Suppressor macrophage treated with lipopolysaccharide for 4 hours (primary cell): ENCODE measurements around the gene HK2.

ENCODE experiments used
- DNase-seq: peaks from one replicate; pipeline ENCODE4 v3.0.0-alpha.2; 2020

HK2 gene

DNA sequence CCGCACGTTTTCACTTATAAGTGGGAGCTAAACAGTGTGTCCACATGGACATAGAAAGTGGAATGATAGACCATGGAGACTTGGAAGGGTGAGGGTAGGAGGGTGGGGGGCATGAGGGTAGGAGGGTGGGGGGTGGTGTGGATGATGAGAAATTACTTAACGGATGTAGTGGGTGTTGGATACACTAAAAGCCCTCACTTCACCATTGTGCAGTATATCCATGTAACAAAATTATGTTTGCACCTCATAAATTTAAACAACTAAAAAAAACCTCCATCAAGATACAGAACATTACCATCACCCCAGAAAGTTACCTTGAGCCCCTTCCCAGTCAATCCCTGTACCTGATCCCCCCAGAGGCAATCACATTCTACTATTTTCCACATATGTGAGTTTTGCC is 26.2 kb downstream of the HK2 start:
- DNase-seq = no peak

DNA sequence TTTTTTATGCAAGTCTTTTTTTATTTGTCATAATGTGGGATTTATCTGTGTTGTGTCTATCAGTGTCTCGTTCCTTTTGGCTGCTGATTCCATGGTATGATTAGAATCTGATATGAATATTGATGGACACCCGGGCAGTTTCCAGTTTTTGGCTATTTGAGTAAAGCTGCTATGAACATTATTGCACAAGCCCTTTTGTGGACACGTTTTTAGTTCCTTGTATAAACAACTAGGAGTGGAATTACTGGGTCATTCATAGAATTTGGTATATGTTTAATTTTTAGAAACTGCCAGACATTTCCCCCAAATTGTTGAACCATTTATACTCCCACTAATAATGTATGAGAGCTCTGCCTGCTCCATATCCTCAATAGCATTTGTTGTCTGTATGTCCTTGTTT is 26.6 kb downstream of the HK2 start:
- no peak for DNase-seq

DNA sequence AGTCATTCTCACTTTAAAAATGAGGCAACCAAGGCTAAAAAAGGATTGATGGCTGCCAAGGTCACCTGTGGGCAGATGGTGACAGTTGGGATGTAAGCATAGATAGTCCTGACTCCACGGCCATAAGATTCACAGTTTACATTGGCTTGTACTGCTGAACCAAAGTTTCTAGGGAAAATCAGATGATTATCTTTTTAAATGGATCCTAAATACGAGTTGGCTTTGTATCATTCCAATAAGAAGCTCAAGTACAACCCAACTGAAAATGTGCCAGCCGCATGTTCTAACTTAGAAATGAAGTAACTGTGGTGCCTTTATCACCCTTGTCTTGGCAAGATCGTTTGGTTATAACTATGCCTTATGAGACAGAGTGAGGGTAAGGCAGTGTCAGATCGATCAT is 27.6 kb downstream of the HK2 start:
- DNase-seq = no peak

DNA sequence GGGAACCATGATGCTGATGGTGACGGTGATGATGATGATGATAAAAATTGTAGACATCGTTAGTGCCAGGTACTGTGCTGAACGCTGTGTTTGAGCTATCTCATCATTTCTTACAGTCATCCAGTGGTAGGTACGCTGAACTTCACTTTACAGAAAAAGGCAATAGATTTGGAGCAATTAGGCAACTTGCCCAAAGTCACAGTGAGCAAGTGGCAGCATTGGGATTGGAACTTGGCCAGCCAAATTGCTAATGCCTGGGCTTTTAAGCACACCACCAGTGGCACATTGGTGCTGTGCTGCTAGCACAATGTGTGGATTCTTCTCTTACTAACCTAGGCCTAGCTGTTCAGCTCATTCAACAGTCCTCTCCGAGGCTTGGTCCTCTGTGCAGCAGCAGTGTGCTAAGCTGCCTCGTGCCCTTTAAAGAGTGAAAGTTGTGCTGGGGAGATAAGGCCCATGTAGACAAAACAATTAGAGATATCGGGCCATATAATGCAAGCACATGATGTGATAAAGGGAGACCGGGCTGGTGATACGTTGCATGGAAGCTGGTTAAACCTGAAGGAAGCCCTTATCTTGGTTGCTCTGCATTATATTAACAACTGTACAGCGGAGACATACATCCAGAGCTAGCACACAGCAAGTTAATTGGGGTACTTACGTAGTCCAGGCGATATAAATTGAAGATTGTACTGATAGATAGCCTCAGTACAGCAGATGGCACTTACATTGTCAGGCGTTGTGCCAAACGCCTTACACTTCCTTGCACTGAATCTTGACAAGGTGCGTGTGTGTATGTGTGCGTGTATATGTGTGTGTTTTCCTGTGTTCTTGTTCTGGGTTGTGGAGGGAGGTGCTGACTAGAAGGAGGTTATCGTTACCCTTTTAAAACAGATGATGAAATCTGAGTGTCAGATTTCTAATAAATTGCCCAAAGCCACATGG is 28.4 kb downstream of the HK2 start:
- DNase-seq = no peak

DNA sequence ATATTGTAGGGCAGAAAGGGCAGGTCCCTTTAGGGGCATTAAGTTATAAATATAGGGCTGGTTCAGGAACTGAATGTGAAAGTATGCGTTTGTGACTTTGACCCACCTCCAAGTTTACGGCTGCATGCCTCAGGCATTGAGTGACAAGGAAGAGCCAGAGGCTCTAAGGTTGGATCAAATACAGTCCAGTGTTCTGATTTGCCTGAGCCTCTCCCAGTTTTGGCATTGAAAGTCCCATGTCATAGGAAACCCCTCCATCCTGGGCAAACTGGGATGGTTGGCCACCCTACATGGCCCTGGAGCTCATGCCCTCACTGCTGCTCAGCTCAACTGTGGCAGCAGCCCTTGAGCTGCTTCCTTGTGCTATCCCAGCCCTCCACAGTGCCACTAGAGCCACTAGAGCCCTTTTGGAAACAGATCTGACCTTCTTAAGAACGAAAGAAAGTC is 29.9 kb downstream of the HK2 start:
- peak; percentile 41 for DNase-seq

DNA sequence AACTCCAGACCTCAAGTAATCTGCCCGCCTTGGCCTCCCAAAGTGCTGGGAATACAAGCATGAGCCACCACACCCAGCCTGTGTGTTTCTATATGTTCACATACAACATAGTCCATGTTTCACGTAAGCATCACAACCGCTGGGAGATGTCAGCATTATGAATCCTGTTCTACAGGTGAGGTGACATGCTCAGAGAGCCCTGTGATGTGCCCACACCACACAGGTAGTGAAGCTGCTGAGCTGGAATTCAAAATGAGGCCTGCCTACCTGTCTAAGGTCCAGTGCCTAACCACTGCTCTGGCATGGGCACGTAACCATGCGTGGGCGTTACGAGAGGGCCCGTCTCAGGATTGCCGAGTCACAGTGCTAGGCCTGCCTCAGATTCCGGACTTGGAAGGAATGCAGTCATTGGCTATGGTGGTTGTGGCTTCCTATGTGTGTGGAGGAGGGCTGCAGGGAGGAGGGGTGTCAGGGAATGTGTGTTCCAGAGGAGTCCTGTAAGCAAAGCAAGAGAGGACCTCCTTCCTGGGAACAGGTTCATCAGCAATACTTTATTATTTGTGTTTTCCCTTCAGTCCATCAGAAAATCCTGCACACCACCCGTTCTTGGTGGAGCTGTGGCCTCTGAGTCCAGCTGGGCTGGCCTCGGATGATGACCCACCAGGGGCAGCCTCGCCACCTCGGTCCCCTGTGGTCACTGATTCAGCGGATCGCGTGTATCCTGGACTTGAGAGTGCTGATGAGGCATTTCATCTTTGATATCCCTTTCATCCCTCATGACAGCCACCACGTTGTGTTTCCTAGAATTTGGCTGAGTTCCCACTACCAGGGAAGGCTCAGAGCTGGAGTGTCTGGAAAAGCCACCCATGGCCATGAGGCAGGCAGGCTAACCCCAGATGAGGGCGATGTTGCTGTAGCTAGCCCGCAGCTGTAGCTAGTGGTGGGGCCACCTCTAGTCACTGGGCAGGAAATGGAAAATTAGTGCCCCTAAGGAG is 31.1 kb downstream of the HK2 start:
- DNase-seq = peak; percentile 48

DNA sequence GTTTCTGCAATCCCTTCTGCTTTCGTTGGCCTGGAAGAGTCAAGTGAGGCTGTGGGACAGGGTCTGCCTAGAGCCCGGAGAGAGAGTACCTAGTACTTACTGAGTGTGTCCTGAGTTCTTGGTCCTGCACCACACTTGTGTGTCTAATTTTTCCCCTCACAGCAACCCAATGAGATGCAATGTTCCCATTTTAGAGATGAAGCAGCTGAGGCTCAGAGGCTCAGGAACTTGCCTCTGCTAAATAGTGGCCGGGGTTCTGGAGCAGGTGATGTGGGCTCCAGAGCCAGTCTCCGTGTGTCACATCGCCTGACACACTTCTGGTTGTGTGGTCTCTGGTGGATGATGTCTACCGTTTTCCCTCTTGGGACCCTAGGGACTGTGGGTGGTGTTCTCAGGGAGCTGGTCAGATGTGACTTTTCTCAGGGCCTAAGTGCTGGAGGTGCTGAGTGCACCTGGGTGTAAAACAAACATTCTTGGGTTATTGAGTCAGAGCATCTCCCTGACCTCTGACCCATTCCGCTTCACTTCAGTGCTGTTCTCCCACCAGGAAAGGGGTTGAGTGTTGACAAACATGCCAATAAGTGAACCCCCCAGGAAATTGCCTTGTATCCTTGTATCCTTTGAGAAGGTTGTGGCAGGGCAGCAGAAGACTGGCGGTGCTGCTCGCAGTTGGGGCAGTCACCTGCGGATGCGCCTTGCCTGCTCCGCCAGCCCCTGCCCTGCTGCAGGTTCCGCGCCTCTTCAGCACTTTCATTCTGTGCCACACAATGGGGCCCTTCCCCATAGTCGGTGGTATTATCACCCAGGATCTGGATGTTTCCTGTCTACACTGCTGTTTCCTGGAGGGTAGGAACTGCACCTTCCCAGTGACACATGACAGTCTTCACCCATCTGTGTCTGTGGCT is 32.1 kb downstream of the HK2 start:
- no peak for DNase-seq

DNA sequence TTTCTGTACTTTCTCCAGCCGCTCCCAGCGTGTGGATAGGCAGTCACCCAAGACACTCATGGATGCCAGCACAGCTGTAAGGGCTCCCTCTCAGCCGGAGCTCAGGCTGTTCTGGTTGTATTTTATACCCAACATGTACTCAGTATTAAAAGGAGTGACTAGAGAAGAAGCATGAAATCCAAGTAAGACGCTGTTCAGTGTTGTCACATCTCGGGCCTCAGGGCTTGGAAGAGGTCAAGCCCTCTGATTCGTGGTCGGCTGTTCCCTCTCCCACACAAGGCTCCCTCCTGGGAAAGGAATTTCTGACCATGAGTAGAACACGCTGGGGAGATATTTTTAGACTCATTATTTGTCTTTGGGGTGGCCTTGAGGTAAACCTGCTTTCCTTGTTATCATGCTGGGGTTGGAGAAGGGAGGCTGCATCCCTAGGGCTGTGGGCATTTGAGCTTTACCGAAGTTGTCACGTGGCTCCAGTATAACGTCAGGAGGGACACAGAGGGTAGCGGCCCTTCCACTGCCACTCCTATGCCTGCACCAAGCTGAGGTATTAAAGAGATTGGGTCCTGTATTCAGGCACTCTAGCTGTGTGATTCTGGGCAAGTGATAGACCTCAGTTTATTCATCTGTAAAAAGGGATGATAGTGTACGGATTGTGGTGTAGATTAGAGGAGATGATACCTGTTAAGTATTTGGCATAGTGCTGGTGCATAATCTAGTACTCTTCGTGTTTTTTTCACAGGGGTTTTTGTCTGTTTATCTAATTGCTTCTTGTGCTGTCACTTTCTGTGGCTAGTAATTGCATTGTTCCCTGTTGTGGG is 34.1 kb downstream of the HK2 start:
- DNase-seq = no peak

DNA sequence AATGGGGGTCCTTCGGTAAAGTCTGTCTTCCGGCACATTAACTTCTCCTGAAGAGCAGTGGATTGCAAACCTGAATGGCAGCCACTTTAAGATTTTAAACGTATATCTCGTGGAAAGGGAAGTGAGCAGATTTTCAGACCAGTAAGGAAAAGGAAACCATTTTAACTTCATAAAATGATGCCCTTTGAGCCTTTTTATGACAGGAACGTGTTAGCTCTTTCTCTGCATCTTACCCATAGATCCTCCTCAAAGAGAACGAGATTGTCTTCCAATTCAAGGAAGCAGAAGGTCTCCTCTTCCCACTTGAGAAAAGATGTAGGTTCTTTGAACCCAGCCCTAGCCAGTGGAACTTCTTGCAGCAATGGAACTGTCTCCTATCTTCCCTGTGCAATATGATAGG is 35.6 kb downstream of the HK2 start:
- no peak for DNase-seq

DNA sequence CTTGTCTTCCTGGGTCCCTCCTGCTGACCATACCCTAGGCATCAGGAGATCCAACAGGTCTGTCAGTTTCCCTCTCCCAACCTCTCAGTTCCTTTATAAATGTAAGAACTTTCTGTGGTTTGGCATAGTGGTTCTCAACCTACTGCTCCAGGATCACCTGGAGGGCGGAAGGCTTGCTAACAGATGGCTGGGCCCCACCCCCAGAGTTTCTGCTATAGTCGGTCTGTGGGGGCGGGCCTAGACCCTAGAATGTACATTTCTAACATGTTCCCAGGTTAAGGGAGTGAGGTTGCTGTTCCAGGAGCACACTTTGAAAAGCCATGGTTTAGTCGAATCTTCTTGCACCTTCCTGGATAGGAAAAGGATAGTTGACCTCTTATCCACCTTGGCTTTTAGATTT is 37.0 kb downstream of the HK2 start:
- no peak for DNase-seq

DNA sequence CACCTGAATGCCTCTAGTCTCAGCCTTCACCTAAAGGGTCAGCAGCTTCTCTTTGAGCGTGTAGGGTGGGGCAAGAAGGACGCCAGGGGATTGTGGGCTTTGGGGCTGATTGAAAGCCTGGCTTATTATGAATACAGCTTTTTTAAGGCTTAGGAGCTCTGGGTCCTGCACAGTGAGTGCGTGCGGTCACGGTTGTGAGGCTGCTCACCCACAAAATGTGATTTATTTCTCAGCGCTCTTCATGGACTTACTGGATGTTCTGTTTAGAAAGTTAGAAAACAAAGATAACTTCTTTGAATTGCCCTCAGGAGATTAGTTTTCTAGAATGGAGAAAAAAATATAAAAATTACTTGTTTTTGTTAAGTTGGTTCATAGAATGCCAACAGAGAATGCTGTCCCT is 37.5 kb downstream of the HK2 start:
- DNase-seq = no peak

DNA sequence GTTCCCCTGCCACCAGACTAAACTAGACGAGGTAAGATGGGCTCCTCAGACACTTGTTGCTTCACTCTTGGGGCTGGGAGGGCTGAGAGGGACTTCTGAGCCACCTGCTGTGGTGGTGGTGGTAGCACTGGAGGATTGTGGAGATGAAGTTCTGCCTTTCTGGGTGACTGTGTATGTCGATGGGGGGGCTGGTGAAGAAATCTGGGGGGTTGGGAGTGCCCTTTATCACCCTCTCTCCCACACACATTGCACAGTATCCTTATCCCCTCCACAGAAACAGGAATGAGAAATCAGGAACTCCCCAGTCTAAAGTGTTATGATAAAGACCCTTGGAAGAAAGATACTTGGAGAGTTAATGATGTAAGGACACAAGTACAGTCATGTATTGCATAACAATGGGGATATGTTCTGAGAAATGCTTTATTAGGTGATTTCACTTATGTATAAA is 38.5 kb downstream of the HK2 start:
- peak; percentile 82 for DNase-seq

DNA sequence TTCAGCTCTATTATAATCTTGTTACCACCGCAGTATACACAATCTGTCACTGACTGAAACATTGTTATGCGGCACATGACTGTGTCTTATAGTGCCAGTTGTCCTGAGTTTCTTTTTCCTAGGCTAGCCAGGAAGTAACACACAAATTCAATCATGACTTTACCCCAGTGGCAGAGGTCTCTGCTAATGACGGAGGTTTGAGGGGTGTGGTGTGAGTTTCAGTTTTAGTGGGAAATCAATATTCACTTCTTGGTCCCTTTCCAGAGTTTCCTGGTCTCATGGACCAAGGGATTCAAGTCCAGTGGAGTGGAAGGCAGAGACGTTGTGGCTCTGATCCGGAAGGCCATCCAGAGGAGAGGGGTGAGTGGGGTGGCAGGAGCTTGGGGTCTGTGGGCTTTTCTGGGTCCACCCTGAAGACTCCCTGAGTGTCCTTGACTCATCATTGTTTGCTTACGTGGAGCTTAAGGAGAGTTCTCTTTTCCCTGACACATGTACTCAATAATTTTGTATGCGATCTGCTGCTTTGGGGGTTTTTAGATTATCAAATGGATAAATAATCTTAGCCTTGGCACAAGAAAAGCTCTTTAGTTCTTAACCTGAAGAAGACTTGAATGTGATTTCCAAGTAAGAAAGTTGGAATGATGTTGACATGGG is 39.2 kb downstream of the HK2 start:
- DNase-seq = peak; percentile 25

DNA sequence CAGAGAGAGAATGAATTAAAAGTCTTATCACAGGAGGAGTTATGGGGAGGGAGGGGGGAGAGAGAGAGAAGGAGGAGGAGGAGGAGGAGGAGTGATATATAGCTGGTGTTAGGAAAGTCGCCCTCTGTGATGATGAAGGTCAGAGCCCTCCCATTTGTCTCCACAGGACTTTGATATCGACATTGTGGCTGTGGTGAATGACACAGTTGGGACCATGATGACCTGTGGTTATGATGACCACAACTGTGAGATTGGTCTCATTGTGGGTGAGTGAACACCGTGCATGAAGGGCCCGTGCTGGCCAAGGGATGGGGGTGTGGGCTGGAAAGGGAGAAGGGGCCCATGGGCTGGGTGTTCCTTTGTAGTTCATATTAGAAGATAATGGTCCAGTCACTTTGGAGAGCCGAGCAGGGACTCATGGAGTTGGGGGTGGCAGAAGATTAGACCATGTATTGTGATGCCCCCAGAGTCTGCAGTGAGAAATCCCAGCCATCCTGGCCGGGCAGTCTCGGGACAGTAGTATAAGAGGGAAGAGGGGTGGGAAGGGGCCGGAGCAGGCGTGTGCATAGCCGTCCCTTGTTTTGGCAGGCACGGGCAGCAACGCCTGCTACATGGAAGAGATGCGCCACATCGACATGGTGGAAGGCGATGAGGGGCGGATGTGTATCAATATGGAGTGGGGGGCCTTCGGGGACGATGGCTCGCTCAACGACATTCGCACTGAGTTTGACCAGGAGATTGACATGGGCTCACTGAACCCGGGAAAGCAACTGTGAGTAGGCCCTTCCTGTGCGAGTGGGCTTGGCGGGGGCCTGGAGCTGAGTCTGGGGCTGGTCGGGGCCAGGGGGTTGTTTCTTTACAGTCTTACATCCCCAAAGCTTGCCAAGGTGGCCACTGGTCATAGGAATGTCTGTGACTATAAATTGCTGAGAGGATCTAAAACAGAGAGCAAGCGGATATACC is 40.0 kb downstream of the HK2 start:
- DNase-seq = peak; percentile 23

DNA sequence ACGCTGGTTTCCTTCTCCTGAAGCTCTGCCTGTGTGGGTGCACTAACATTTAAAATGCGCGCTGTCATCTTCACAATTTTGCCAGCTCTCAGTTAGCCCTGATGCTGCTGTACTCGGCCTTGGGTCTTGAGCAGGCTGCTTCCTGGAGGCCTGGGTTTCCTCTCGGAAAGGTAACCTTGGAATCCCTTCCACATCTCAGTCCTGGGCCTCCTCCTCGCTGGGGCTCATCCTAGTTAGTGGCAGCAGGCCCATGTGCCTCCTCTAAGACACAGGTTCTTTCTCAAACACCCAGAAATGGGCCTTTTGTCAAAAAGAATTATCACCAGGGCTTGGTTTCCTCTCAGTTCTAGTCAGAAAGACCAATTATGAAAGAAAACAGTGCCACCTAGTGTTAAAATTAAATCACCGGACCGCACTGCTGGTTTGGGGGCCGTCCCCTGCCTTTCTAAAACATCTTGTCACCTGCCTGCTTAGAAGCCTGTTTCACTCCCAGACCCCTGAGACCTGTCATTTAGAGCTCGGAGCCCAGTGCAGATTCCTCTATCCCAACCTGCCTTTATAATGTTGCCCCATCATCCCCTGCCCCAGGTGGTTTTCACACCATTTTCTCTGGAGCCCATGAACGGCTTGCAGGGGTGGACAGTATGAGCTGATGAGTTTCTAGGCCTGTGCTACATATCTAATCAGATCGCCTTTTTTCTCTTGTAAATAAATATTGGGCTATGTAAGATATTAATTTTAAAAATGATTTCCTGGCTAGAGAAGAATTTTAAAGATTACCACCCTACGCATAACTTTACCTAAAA is 42.4 kb downstream of the HK2 start:
- peak; percentile 78 for DNase-seq

DNA sequence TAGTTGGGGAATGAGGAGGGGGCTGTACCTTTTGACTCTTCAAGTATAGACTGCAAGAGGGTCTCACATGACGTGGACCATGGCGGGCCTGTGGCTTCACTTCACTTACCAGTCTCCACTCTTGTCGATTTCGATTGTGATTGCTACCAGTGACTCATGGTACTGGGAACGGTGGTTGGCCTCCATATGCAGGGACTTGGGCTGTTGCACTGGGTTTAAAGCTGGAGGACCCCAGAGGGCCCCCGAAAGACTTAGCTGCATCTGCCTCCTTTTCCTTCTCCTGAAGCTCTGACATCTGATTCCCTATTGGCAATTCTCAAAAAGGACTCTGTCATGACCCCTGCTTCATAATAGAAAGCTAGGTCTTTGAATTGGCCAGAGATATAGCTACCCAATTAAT is 43.4 kb downstream of the HK2 start:
- no peak for DNase-seq

DNA sequence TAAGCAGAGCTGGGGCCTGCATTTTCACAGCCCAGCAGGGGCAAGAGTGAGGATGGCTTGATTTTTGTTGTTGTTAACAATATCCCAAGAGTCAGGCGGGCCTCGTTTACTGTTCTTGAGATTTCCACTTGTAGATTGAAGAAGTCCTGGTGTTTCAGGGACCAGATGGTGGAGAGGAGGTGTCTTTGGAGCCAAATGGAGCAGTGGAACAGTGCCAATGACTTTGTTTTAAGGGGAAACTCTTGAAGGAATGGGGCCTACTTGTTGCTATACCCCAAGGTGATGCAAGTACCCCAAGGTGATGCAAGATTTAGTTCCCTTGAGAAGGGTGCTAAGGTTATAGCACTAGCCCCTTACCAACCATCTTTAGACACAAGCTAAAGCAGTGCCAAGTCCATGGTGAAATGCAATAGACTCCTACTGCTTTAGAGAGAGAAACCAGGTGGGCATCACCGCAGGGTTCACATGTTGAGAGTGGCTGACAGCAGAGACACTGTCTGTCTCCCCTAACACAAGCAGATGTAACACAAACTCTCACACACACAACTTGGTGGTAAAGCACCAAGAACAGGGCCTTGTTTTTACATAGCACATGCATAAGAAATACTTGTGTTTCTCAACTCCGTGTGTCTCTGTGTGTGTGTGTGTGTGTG is 44.0 kb downstream of the HK2 start:
- DNase-seq = no peak

DNA sequence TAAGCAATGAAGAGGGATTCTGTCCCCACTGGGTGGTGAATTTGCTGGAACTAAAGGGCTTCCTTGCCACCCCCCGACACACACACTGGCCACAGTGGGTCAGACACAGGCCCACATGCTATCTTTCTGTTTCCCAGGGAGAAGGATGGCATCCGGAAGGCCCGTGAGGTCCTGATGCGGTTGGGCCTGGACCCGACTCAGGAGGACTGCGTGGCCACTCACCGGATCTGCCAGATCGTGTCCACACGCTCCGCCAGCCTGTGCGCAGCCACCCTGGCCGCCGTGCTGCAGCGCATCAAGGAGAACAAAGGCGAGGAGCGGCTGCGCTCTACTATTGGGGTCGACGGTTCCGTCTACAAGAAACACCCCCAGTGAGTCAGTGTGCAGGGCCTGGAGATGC is 44.6 kb downstream of the HK2 start:
- no peak for DNase-seq
